Stimulated activated CD4-positive, alpha-beta T cell treated with anti-CD3 and anti-CD28 coated beads, Interleukin-2, amount 100 ng/mL, for 4 hours (primary cell): ENCODE measurements around the gene CXCL3.

Experiments used
- DNase-seq: peaks from one replicate; pipeline ENCODE4 v3.0.0-alpha.2; 2020; ENCODE audit warnings: low read depth

CXCL3 gene

GRCh38 chr4:74014332-74014731 is 24.2 kb downstream of the CXCL3 start:
- no peak for DNase-seq

GRCh38 chr4:74013264-74013663 is 25.2 kb downstream of the CXCL3 start:
- no peak for DNase-seq

- DNase-seq: no peak
Observed at GRCh38 chr4:74012130-74012529, 26.4 kb downstream of the CXCL3 start.

GRCh38 chr4:74009307-74009706 is 29.2 kb downstream of the CXCL3 start:
- no peak for DNase-seq

- DNase-seq: no peak
Observed at GRCh38 chr4:74006009-74006476, 32.4 kb downstream of the CXCL3 start.

- DNase-seq: no peak
Observed at GRCh38 chr4:74005528-74005927, 33.0 kb downstream of the CXCL3 start.

GRCh38 chr4:74004668-74005067 is 33.8 kb downstream of the CXCL3 start:
- DNase-seq: no peak

GRCh38 chr4:74000301-74000700 is 38.2 kb downstream of the CXCL3 start:
- DNase-seq: no peak

- no peak for DNase-seq
Observed at GRCh38 chr4:73998040-73999011, 40.2 kb downstream of the CXCL3 start, which contains the start of gene CXCL5. CXCL5 (minus strand) TSS chr4:73998677; CDS start chr4:73998581, 96 bp downstream.

- DNase-seq: no peak
Observed at GRCh38 chr4:73992050-73992449, 46.4 kb downstream of the CXCL3 start.

- no peak for DNase-seq
Observed at GRCh38 chr4:73991742-73992000, 46.8 kb downstream of the CXCL3 start.

- no peak for DNase-seq
Observed at GRCh38 chr4:73990988-73991741, 47.3 kb downstream of the CXCL3 start.

GRCh38 chr4:73989928-73990327 is 48.6 kb downstream of the CXCL3 start:
- no peak for DNase-seq

GRCh38 chr4:73989031-73989430 is 49.5 kb downstream of the CXCL3 start:
- no peak for DNase-seq

- DNase-seq: no peak
Observed at GRCh38 chr4:73988061-73988460, 50.4 kb downstream of the CXCL3 start, which contains the start of gene PPBP. PPBP (minus strand) TSS chr4:73988190; CDS start chr4:73988103, 87 bp downstream.
